NCI-H526 treated with DMSO at 0.1 percent for 48 hours (cell line): ENCODE measurements around the gene CADPS2.
"Not testable (repeated sequence)": the region's sequence is repeated elsewhere in the genome, so short reads cannot be mapped to it uniquely, and the experiment has no call there.

Experiments
- DNase-seq: peaks from one replicate; lab custom pipeline; 2025; lab: John Stamatoyannopoulos, UW

CADPS2 gene

DNA sequence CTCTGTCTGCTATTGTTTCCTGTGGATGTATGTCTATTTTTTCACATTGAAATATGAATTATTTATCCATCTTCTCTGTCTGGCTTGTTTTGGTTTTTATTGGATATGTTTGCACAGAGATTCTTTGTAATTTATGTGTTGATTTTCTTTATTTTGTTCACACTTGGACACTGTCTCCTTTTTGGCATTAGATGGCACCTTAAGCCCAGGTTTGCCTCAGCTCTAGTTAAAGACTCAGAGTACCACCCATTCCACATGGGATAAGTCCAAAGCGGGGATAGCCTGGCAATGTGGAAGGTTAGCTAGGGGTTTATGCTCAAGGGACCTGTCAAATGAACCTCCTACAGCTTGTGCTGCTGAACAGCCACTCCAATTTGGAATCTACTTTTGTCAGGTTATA is 595.8 kb downstream of the CADPS2 start:
- no peak for DNase-seq

DNA sequence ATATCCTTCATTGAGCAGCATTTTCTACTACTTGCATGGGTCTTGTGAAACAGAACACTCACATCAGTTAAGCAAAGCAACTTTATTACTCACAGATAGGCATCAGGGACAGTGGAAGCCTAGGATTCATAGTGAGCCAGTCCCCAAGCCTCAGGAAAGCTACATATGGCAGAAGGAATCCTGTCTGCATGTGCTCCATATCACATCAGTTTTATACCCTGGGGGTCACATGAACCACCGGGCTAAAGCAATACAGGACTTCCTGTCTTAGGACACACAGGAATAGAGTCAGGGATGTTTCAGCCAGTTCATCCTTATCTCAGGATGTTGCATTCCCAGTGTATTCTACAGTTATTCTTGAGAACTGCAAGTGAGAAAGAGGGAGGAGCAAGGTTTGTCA is 596.8 kb downstream of the CADPS2 start:
- no peak for DNase-seq

DNA sequence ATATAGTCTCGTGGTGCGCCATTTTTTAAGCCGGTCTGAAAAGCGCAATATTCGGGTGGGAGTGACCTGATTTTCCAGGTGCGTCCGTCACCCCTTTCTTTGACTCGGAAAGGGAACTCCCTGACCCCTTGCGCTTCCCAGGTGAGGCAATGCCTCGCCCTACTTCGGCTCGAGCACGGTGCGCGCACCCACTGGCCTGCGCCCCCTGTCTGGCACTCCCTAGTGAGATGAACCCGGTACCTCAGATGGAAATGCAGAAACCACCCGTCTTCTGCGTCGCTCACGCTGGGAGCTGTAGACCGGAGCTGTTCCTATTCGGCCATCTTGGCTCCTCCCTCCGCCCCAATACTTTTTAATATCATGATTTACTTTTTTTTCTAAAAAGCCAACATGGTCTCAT is 601.7 kb downstream of the CADPS2 start:
- DNase-seq: not testable (repeated sequence)

- DNase-seq: no peak
Measured at GRCh38 chr7:122273117-122273516, 613.1 kb downstream of the CADPS2 start.

GRCh38 chr7:122269241-122269640 is 617.0 kb downstream of the CADPS2 start:
- no peak for DNase-seq
